ENCODE results near the gene MAGI2. TPM values are rescaled to one million over a fixed set of nuclear protein-coding genes. Genes with fewer than 3 reads are reported as not detected.
A peak's percentile ranks its signal among the peaks of the same experiment; 100 is the strongest.

Gene MAGI2
- total RNA-seq, 6 experiments from 2014 or later = 1.2 to 4.0 (median 2.4) TPM

- Histone ChIP-seq H3K27ac (no peak overlapping the region), H3K4me1 (no peaks in the 10 kb centered on the region), H3K4me3 (no peak overlapping the region), H3K9me3 (no peaks in the 10 kb centered on the region), H3K36me3 (no peaks in the 10 kb centered on the region), H3K27me3 (no peaks in the 10 kb centered on the region)
- TF ChIP-seq CTCF (IDR thresholded peaks at IDR 0.05) = no peak
- no peak for TF ChIP-seq POLR2A (IDR thresholded peaks at IDR 0.05)
- DNase-seq = no peak
- ATAC-seq = no peak
- WGBS (ENCODE audit: insufficient coverage, low coverage, low lambda C conversion rate, missing lambda C conversion rate) = 50% methylated on average over 4 of the region's 4 CpGs
- intact Hi-C loops (cut with DNase I) = no loop called here
Measured at GRCh38 chr7:78417180-78417853, 1036.2 kb downstream of the MAGI2 start.

GRCh38 chr7:78413568-78413967 lies 1039.9 kb downstream of the MAGI2 start:
- H3K9me3 ChIP-seq = no peaks in the 10 kb centered on the region
- no peak for DNase-seq
- TF ChIP-seq POLR2A (IDR thresholded peaks at IDR 0.05) (no peak), CTCF (IDR thresholded peaks at IDR 0.05) (no peak)
- WGBS (ENCODE audit: insufficient coverage, low coverage, low lambda C conversion rate, missing lambda C conversion rate) = 17% methylated on average over 3 of the region's 3 CpGs
- no peak overlapping the region for H3K27ac ChIP-seq
- H3K36me3 ChIP-seq = no peaks in the 10 kb centered on the region
- H3K27me3 ChIP-seq = no peaks in the 10 kb centered on the region
- H3K4me3 ChIP-seq = no peak overlapping the region
- no peak for ATAC-seq
- no peaks in the 10 kb centered on the region for H3K4me1 ChIP-seq
- intact Hi-C loops (cut with DNase I) = no loop called here

- TF ChIP-seq POLR2A (IDR thresholded peaks at IDR 0.05) (no peak), CTCF (IDR thresholded peaks at IDR 0.05) (no peak)
- peak; percentile 70 to 90 (median 84) for ATAC-seq
- 42% methylated on average over 3 of the region's 3 CpGs for WGBS (ENCODE audit: insufficient coverage, low coverage, low lambda C conversion rate, missing lambda C conversion rate)
Measured at GRCh38 chr7:78412216-78412858, 1041.1 kb downstream of the MAGI2 start.

GRCh38 chr7:78407031-78407430 lies 1046.4 kb downstream of the MAGI2 start:
- no peak for TF ChIP-seq POLR2A (IDR thresholded peaks at IDR 0.05)
- TF ChIP-seq CTCF (IDR thresholded peaks at IDR 0.05) = no peak
- no peak for DNase-seq
- ATAC-seq = no peak
- H3K4me1 ChIP-seq = no peaks in the 10 kb centered on the region
- H3K27me3 ChIP-seq = no peaks in the 10 kb centered on the region
- H3K36me3 ChIP-seq = no peaks in the 10 kb centered on the region
- H3K9me3 ChIP-seq = no peaks in the 10 kb centered on the region
- no peak overlapping the region for H3K4me3 ChIP-seq
- H3K27ac ChIP-seq = no peak overlapping the region
- 70% methylated on average over 3 of the region's 3 CpGs for WGBS (ENCODE audit: insufficient coverage, low coverage, low lambda C conversion rate, missing lambda C conversion rate)
- intact Hi-C loops (cut with DNase I) = no loop called here

More at GRCh38 chr7:78412216-78412858, 1041.1 kb downstream of the MAGI2 start:
- H3K4me3 ChIP-seq = no peak overlapping the region
- H3K36me3 ChIP-seq = no peaks in the 10 kb centered on the region
- no peak for DNase-seq
- no peak overlapping the region for H3K27ac ChIP-seq
- H3K9me3 ChIP-seq = no peaks in the 10 kb centered on the region
- H3K4me1 ChIP-seq = no peaks in the 10 kb centered on the region
- intact Hi-C loops (cut with DNase I) = no loop called here
- no peaks in the 10 kb centered on the region for H3K27me3 ChIP-seq
